Left ventricle myocardium superior (tissue), 1 donor: ENCODE data around the gene CCDC24. TPM values are rescaled to one million over a fixed set of nuclear protein-coding genes. Genes with fewer than 3 reads are reported as not detected.

ENCODE experiments used
- ATAC-seq: fragments of 200-7000 bp; cut with Tn5 transposase; one replicate; pipeline ENCODE4 v1.9.1; 2020; ENCODE audit warnings: mild to moderate bottlenecking, moderate library complexity
- DNase-seq: peaks from one replicate; pipeline ENCODE4 v3.0.0-alpha.2; 2020
- intact Hi-C: fragments of 100-400 bp; cut with micrococcal nuclease; formaldehyde crosslinking; loops from one replicate; pipeline ENCODE4 v1.11.0; 2022
- total RNA-seq: library from RNA; stranded (reverse); fragmentation: NEBNext Ultra II Directional; extraction: Animal tissue kit (Norgen Biotek cat#: 25700); gene quantifications from one replicate; pipeline ENCODE4 v1.2.1, GENCODE V29; 2021
- donor health status: DM: no; HTN: yes; CAD: no; lungs with severe emphysema.

Gene CCDC24
- total RNA-seq, 1 donor from 2014 or later: 1.0 TPM

DNA sequence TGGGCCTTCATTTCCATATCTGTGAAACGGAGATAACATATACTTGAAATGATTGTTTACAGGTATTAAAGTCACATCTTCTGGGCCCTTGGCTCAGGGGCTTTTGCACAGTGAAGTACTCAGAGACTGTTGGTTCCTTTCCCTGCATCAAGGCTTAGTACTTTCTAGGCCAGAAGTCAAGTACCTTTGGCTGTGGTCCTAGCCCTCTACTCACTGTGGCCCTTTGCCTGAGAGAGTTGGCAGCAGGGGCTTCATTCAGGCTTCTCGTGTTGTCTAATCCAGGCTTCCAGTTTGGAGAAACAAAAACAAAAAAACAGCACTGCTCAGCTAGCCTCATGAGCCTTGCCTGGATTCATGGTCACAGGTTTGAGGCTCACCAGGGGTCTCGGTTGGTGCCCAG, 29.7 kb upstream of the CCDC24 start:
- intact Hi-C loops: no loop called here
- peak; percentile 67 for ATAC-seq

DNA sequence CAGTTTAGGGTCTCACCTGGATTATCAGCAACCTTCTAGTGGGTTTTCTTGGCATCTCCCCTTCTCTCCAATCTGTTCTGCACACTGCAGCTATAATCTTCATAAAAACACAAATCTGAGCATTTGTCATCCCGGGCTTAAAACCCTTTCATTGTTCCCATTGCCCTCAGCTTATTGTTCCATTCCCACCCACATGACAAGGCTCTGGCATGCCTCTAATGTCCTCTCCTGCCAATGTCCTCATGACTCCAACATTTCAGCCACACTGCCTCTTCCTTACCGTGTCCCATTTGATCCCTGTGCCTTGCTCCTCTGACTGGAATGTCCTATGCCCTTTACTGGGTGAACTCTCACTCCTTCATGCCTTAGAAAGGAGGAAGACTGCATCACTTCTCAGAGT, 29.1 kb upstream of the CCDC24 start:
- intact Hi-C loops: no loop called here
- DNase-seq: no peak
- peak; percentile 11 for ATAC-seq

More for the DNA sequence above, 29.7 kb upstream of the CCDC24 start:
- no peak for DNase-seq

DNA sequence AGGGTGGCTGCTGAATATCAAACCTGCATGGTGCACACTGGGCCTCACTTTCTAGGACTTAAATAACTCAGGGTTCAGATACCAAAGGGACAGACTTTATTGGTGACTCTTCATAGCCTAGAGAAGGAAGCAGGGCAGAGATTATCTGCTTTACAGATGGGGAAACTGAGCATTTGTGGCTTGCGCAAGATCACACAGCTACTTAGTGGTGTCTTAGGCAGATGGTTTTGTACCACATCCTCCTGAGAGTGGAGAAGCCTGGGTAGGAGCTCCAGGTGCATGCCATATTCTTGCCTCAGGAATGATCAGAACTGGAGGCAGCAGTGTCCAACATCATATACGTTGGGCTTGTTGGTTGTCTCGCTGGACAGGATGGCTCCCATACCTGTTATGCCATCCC, 28.4 kb upstream of the CCDC24 start:
- intact Hi-C loops: no loop called here
- DNase-seq (no peak), ATAC-seq (no peak)

DNA sequence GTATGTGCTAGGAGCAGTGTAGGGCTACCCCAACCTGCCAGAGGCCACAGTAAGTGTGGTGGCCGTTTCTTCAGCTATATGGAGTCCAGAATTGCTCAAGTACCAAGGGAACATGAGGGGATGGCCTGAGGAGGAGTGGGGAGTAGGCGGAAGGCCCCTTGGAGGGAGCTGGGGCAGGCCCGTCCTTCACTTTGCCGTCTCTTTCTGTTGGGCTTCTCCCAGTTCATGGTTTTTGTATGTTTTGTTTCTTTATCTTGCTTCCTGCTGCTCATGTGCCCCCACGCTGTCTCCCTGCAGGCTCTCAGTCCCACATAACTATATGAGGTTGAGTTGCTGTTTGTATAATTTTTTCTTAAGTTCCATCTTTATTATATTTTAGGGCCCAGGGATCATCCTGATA, 27.5 kb upstream of the CCDC24 start:
- intact Hi-C loops: no loop called here
- ATAC-seq (no peak), DNase-seq (no peak)

DNA sequence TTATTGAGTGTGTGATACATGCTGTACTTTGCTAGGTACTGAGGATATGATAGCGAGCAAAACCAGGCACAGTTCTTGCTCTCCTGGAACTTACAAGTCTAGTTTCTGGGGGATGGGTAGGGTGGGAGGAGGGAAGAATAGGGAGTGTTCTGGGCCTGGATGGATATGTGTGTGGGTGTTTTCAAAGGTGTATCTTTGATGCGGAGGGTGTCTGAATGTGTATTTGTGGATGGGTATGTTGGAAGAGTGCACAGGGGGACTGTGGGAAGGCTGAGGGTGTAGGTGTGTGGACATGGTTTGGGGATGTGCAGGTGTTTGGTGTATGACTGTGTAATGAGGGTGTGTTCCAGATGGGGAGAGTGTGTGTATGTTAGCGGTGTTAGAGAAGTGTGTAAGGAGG, 26.1 kb upstream of the CCDC24 start:
- ATAC-seq (no peak), DNase-seq (no peak)
- intact Hi-C loops: no loop called here

DNA sequence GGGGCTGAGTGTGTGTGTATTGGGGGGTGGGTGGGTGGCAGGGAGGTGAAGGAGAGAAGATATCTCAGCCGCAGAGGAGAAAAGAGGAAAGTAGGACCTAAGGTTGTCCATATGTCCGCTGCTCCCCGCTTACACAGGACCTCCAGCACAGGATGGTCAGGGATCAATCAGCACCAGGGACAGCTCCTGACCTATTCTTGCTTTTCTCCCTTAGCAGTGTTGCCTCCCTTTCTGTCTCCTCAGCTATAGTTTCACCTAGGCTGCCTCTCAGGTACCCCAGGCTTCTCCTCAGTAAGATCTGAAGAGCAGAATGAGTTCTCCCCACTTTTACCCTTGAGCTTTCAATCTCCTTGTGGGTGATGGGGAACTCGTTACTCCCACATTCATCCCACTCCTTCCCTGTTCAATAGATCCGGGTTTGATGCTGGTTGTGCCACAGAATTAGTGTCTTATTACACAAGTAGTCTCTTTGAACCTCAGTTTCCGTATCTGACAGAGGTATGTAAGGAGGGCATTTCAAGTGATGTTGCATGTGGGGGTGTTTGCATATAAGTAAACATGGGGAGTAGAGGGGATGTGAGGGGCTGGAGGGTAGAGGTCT, 23.0 kb upstream of the CCDC24 start:
- ATAC-seq (no peak), DNase-seq (no peak)
- intact Hi-C loops: no loop called here

DNA sequence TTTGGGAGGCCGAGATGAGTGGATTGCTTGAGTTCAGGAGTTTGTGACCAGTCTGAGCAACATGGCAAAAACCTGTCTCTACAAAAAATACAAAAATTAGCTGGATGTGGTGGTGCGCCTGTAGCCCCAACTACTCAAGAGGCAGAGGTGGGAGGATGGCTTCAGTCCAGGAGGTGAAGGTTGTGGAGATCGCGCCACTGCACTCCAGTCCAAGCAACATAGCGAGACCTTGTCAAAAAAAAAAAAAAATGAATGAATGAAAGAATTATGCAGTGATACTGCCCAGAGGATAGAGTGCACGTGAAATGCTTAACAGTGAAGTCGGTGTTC, 22.0 kb upstream of the CCDC24 start:
- ATAC-seq (no peak), DNase-seq (no peak)
- intact Hi-C loops: no loop called here

DNA sequence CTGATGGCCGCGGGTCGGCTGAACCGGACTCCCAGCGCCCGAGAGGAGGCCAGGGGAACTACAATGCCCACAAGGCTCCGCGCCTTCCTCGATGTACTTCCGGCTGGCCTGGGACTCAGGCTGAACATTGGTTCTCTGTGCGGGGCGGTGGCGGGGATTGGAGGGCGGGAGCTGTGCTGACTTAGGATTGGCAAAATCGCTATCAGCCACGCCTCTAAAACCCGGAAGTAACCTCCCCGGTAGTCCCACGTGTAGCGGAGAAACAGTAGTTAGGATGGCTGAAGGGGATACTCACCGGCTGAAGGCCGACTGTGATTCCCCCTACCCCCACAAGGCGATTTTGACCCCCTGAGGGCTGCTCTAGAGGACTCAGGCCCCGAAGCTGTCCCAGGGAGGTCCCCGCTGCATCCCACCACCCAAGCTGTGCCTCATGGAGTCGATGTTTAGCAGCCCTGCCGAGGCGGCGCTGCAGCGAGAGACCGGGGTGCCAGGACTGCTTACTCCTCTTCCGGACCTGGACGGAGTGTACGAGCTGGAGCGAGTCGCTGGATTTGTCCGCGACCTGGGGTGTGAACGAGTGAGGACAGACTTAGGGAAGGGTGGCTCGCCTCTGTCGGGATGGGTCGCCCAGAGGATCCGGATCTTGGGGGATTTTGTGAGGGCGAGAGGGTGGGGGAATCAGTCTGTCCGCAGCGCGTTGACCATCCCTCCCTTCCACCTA, 21.5 kb upstream of the CCDC24 start, which contains the start of gene DPH2:
Gene DPH2, plus strand, starts transcription at position 265 of the 721 bp plus-strand sequence. Its CDS starts 166 bp downstream, at position 431.
- ATAC-seq: peak; percentile 88
- DNase-seq: peak; percentile 97
- intact Hi-C loops: no loop called here

DNA sequence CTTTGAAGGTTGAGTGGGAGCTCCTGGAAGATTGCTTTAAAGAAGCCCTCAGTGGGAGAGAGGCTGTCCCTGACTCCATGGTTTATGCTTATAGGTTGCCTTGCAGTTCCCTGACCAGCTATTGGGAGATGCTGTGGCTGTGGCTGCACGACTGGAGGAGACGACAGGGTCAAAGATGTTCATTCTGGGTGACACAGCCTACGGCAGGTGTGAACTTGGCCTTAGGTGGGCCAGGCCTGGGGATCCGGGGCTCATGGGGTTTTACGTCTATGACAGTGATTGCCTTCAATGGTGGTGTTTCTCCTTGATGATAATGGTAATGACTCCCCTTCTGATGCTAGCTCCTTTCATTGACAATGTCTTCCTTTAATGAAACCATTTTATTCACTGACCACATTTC, 20.9 kb upstream of the CCDC24 start:
- ATAC-seq (no peak), DNase-seq (no peak)
- intact Hi-C loops: no loop called here

DNA sequence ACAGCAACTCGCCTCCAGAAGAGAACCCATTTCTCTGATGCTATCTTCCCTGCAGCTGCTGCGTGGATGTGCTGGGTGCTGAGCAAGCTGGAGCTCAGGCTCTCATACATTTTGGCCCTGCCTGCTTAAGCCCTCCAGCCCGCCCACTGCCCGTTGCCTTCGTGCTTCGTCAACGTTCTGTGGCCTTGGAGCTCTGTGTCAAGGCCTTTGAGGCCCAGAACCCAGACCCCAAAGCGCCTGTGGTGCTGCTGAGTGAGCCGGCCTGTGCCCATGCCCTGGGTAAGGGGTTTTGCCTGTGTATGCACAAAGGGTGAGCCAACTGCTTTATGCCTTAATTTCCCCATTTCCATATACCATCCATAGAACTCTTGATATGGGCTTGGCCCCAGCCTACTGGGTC, 20.5 kb upstream of the CCDC24 start:
- intact Hi-C loops: no loop called here
- no peak for DNase-seq
- ATAC-seq: no peak

DNA sequence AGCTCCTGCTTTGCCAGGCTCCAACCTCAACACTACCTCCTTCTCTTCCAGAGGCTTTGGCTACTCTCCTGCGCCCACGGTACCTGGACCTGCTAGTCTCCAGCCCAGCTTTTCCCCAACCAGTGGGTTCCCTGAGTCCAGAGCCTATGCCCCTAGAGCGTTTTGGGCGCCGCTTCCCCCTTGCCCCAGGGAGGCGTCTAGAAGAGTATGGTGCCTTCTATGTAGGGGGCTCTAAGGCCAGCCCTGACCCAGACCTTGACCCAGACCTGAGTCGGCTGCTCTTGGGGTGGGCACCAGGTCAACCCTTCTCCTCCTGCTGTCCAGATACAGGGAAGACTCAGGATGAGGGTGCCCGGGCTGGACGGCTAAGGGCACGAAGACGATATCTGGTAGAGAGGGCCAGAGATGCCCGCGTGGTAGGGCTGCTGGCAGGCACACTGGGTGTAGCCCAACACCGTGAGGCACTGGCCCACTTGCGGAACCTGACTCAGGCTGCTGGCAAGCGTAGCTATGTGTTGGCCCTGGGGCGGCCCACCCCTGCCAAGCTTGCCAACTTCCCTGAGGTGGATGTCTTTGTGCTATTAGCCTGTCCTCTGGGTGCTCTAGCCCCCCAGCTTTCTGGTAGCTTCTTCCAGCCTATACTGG, 19.9 kb upstream of the CCDC24 start:
- ATAC-seq (no peak), DNase-seq (no peak)
- intact Hi-C loops: no loop called here

DNA sequence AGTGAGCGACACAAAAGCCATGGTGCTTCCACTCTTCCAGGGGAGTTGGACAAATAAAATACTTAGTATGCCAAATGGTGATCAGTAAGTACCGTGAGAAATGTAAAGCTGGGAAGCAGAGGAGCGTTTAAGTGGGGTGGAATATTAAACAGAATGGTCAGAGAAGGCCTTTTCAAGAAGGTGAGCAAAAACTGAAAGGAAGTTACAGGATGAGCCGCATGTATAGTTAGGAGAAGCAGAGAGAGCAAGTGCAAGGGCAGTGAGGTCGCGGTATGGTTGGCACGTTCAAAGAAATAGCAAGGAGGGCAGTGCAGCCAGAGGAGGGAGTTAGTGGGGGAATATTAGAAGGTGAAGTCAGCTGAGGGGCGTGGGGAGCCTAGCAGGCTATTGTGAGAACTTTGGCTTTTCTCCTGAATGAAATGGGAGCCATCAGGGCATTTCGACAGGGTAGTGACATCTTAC, 17.4 kb upstream of the CCDC24 start:
- ATAC-seq (peak; percentile 2), DNase-seq (no peak)
- intact Hi-C loops: no loop called here

DNA sequence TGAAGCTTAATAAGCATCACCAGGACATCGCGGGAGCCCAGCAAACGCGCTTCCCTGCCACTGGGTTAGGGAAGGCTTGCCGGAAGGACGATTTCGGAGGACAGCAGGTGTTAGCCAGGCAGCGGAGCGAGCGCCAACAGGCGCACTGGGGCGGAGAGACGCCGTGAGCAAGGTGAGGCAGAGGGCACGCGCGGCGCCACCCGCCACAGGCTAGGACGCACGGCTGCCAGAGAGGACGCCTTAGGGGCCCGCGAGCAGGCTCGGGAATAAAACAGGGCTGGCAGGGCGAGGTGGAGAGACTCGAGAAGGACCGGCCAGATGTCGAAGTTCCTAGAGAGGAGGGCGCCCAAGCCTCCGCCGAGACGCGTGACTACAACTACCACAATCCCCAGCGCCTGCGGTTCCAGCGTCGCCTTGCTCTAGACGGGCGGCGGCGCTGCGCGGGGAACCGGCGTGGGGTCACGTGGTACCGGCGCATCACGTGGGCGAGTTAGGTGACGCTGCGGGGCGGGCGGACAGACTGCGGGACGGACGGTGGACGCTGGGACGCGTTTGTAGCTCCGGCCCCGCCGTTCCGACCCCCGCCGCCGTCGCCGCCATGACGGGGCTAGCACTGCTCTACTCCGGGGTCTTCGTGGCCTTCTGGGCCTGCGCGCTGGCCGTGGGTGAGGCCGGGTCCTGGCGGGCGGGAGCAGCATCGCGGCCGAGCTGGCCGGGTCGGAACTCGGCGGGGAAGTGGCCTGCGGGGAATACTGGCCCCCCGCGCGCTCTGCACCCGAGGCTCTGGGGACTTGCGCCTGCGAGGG, 16.8 kb upstream of the CCDC24 start, which contains the start of gene ATP6V0B:
Gene ATP6V0B, plus strand, starts transcription at position 518 of the 806 bp plus-strand sequence. Its CDS starts 81 bp downstream, at position 599.
- intact Hi-C loops: no loop called here
- ATAC-seq (peak; percentile 89), DNase-seq (peak; percentile 99)

DNA sequence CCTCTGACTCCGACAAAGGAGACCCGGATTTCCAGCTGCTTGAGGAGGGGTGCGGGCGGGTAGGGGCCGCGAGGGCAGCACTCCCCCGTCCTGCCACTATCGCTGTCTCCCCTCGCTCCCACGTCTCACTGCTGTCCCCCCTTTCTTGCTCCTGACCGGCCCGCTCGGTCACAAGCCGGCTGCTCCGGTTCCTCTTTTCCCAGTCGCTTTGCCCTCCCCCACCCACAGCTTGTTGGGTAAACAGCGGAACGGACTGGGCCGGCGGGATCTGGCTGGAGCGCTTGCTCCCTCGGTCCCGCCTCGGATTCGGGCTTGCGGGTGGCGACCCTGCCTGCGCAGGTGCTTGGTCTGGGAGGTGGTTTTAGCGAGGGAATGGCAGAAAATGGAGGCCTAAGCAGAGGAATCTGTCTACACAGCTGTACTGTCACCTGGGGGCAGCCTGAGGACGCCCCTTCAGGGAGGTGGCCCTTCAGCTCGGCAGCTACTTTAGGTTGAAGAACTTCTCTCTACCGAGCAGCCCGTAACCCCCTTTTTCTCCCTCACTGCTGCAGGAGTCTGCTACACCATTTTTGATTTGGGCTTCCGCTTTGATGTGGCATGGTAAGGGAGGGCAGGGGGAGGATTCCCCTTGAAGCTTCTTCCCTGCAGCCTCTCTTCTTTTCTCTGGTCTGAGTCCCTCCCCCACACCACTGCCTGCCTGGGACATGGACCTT, 16.0 kb upstream of the CCDC24 start:
- peak; percentile 24 for ATAC-seq
- intact Hi-C loops: no loop called here
- peak; percentile 70 for DNase-seq

DNA sequence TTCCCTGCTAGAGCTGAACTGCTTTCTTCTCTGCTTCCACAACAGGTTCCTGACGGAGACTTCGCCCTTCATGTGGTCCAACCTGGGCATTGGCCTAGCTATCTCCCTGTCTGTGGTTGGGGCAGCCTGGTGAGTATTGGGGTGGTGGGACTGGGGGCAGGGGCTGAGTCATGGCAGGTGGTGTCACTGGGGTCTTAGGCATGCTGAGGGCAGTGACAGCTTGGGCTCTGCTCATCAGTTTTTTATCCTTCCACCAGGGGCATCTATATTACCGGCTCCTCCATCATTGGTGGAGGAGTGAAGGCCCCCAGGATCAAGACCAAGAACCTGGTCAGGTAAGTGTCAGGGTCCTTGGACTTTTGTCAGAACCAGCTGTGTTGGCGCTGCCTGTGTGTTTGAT, 15.4 kb upstream of the CCDC24 start:
- ATAC-seq: no peak
- intact Hi-C loops: no loop called here
- no peak for DNase-seq

DNA sequence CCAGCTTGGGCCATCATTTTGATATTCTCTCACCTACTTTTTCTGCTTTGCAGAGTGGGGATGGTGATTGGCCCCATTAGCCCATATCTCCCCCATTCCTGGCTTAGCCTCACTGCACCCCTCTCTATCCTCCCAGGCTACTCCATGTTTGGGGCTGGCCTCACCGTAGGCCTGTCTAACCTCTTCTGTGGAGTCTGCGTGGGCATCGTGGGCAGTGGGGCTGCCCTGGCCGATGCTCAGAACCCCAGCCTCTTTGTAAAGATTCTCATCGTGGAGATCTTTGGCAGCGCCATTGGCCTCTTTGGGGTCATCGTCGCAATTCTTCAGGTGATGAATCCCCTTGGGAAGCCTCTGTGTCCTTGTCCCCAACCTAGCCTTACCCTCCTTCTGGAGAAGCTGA, 14.5 kb upstream of the CCDC24 start:
- no peak for ATAC-seq
- DNase-seq: no peak
- intact Hi-C loops: no loop called here

DNA sequence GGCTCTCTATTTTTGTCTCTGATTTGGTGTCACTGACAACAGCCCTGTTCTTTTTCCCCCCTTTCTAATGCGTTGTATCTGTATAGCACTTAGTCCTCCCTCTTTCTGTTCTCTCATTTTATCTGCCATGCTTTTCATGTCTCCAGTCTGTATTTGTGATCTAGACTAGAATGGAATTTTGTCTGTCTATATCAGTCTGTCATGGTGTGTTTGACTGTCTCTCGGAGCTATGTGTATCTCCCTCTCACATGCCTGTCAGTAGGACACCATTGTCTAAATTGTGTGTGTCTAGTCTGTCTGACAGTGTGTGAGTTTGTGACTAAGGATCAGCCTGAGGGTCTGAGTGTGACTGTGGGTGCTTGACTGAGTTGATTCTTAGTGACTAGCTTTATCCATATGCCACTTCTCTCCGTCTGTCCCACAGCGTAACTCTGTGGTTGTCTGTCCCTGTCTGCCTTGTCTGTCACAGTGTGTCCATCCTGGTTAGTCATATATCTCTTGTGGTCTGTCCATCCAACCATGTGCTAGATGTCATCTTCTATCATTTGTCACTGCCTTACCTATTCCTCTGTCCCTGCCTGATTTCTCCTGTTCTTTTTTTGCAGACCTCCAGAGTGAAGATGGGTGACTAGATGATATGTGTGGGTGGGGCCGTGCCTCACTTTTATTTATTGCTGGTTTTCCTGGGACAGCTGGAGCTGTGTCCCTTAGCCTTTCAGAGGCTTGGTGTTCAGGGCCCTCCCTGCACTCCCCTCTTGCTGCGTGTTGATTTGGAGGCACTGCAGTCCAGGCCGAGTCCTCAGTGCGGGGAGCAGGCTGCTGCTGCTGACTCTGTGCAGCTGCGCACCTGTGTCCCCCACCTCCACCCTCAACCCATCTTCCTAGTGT, 13.8 kb upstream of the CCDC24 start:
- intact Hi-C loops: no loop called here
- ATAC-seq (no peak), DNase-seq (no peak)

DNA sequence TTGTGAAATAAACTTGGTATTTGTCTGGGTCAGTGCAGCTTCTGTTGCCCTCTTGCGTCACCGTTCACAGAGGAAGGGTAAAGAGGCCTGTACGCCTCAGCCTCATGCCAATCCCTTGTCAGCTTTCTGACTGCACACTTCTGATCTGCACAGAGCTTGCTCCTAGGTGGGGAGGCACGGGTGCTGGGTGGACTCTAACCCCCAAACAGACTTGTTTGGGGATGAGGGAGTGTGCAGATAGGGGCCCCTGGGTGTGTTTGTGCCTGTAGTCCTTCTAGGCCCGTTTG, 13.2 kb upstream of the CCDC24 start:
- ATAC-seq (no peak), DNase-seq (no peak)
- intact Hi-C loops: no loop called here
